Astrocyte of the cerebellum (primary cell): ENCODE measurements around the gene RNF19B.

Experiments
- DNase-seq: peaks from one replicate; pipeline ENCODE4 v3.0.0-alpha.2; 2011; ENCODE audit warnings: low read depth
- H3K4me3 ChIP-seq: 2 replicates; pipeline ENCODE4 v1.5.1; 2011; ENCODE audit warnings: mild to moderate bottlenecking, low read depth, low read length, moderate library complexity
- in situ Hi-C: cut with HindIII; loops from 2 replicates; pipeline ENCODE4 v1.10.0; 2017; ENCODE audit warnings: low sequenced_read_pairs
- TF ChIP-seq, protein P1 (sequence below): IDR thresholded peaks from 2 replicates; pipeline ENCODE4 v1.5.1; 2012; ENCODE audit warnings: low read length, low read depth, moderate library complexity, mild to moderate bottlenecking; ENCODE audit errors: missing control alignments

Gene RNF19B

GRCh38 chr1:32919811-32920733, 44.5 kb downstream of the RNF19B start:
- peak; percentile 53 for DNase-seq
- TF ChIP-seq, protein P1, sequence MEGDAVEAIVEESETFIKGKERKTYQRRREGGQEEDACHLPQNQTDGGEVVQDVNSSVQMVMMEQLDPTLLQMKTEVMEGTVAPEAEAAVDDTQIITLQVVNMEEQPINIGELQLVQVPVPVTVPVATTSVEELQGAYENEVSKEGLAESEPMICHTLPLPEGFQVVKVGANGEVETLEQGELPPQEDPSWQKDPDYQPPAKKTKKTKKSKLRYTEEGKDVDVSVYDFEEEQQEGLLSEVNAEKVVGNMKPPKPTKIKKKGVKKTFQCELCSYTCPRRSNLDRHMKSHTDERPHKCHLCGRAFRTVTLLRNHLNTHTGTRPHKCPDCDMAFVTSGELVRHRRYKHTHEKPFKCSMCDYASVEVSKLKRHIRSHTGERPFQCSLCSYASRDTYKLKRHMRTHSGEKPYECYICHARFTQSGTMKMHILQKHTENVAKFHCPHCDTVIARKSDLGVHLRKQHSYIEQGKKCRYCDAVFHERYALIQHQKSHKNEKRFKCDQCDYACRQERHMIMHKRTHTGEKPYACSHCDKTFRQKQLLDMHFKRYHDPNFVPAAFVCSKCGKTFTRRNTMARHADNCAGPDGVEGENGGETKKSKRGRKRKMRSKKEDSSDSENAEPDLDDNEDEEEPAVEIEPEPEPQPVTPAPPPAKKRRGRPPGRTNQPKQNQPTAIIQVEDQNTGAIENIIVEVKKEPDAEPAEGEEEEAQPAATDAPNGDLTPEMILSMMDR, result no peak
- no peak overlapping the region for H3K4me3 ChIP-seq
- in situ Hi-C loops, result no loop called here

DNA sequence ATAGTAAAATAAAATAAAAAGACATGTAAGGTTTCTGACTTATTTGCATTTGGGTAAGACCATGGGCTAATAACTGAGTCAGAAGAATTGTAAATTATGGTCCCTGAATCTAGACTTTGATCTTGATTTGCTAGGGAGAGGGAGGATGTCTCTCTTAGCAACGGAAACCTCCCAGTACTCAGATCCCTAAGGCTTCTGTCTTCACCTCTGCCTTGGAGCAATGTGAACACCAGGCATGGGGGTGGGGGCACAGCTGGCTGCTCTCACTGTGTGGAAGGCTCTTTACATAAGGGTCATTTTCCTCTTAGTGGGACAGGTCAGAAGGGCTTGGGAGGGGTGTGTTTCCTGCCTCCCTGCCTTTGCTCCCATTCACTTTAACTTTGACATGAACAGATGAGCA, 46.4 kb downstream of the RNF19B start:
- no peak overlapping the region for H3K4me3 ChIP-seq
- TF ChIP-seq, protein P1, result no peak
- no peak for DNase-seq
- in situ Hi-C loops, result no loop called here

GRCh38 chr1:32917521-32917920, 47.1 kb downstream of the RNF19B start:
- no peak overlapping the region for H3K4me3 ChIP-seq
- in situ Hi-C loops, result no loop called here
- DNase-seq, result no peak
- TF ChIP-seq, protein P1, result no peak

DNA sequence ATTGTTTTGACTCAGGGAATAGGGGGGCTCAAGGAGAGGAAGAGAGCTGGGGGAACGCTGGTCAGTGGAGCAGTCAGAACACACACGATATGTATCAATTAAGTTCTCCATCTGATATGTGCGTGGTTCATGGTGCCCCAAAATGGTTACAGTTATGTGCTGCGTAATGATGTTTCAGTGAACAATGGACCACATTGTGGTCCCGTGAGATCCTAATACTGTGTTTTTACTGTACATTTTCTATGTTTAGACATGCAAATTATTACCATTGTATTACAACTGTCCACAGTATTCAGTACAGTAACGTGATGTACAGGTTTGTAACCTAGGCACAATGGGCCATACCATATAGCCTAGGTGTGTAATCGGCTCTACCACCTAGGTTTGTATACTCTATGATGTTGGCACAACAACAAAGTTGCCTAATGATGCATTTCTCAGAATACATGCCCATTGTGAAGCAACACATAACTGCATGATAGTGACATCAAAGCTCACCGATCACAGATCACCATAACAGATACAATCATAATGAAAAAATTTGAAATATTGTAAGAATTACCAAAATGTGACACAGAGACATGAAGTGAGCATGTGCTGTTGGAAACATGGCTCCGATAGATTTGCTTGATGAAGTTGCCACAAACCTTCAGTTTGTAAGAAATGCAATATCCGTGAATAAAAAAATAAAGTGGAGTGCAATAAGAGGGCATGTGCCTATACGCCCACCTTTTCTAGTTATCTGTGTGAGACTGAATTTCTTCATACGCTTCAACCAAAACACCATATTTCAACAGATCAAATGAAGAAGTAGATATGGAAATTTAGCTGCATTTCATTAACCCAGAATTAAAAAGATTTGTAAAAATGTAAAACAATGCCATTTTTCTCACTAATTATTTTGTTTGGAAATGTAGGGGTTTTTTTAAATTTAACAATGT, 48.6 kb downstream of the RNF19B start:
- TF ChIP-seq, protein P1, result no peak
- in situ Hi-C loops, result no loop called here
- no peak for DNase-seq
- H3K4me3 ChIP-seq, result no peak overlapping the region

GRCh38 chr1:32910319-32910718, 54.3 kb downstream of the RNF19B start:
- no peak overlapping the region for H3K4me3 ChIP-seq
- TF ChIP-seq, protein P1, result no peak
- DNase-seq, result no peak
- in situ Hi-C loops, result no loop called here

- no peak for DNase-seq
- no peak overlapping the region for H3K4me3 ChIP-seq
- in situ Hi-C loops, result no loop called here
- TF ChIP-seq, protein P1, result no peak
Observed at GRCh38 chr1:32907435-32907834, 57.2 kb downstream of the RNF19B start.
